SK-N-SH (cell line): ENCODE measurements around the gene LRRC73. TPM values are rescaled to one million over a fixed set of nuclear protein-coding genes. Genes with fewer than 3 reads are reported as not detected.
A peak's percentile ranks its signal among the peaks of the same experiment; 100 is the strongest.

Source experiments
- CTCF ChIA-PET: fragments of 300-600, 350-600 bp; formaldehyde crosslinking; extraction: SDS; loops from one replicate; lab custom pipeline; 2021; lab: Yijun Ruan, JAX
- POLR2A ChIA-PET: fragments of 350-600 bp; sonication (Branson Sonifier 250); formaldehyde crosslinking; extraction: SDS; loops from one replicate; lab custom pipeline; 2020; ENCODE audit warnings: antibody characterized with exemption, inconsistent platforms; lab: Yijun Ruan, JAX
- DNase-seq: peaks from one replicate; pipeline ENCODE4 v3.0.0; 2012
- H2AFZ ChIP-seq: fragments of 200-600 bp; sonication (generic); 2 replicates; pipeline ENCODE4 v1.8.1; 2016; ENCODE audit warnings: antibody characterized with exemption, mild to moderate bottlenecking, low read depth
- H3F3A ChIP-seq: fragments of 200-600 bp; sonication (generic); replicated peaks from 2 replicates; pipeline ENCODE3; 2016; ENCODE audit warnings: antibody characterized with exemption, mild to moderate bottlenecking; ENCODE audit not compliant: insufficient read depth
- H3K27ac ChIP-seq, 2 experiments: fragments of 200-500 bp in 1 of 2; fragments of 200-600 bp in 1 of 2; sonication (Bioruptor generic) in 1 of 2; sonication (generic), shearing (Covaris generic) in 1 of 2; 2 replicates each; pipeline versions ENCODE4 v1.5.1 to v1.6.1; 2014 to 2016; ENCODE audit warnings: low read depth in 2 of 2, inconsistent platforms in 1 of 2, low read length in 1 of 2, mild to moderate bottlenecking in 1 of 2, mixed read lengths in 1 of 2
- H3K27me3 ChIP-seq: fragments of 200-600 bp; sonication (generic), shearing (Covaris generic); 2 replicates; pipeline ENCODE4 v1.6.1; 2016; ENCODE audit warnings: mixed run types; ENCODE audit not compliant: insufficient read depth
- H3K36me3 ChIP-seq, 2 experiments: fragments of 200-500 bp in 1 of 2; fragments of 200-600 bp in 1 of 2; sonication (Bioruptor generic) in 1 of 2; sonication (generic) in 1 of 2; replicated peaks in 1 of 2; 2 replicates each; pipeline versions ENCODE3 to v1.5.1; 2014 to 2016; ENCODE audit warnings: low read length in 1 of 2, mild to moderate bottlenecking in 1 of 2; ENCODE audit not compliant: insufficient read depth in 2 of 2, control insufficient read depth in 1 of 2
- H3K4me1 ChIP-seq, 2 experiments: fragments of 200-500 bp in 1 of 2; fragments of 200-600 bp in 1 of 2; sonication (Bioruptor generic) in 1 of 2; sonication (generic), shearing (Covaris generic) in 1 of 2; 2 replicates each; pipeline versions ENCODE4 v1.5.1 to v1.6.1; 2014 to 2016; ENCODE audit warnings: low read depth in 1 of 2, low read length in 1 of 2, mixed run types in 1 of 2; ENCODE audit not compliant: insufficient read depth in 2 of 2, control insufficient read depth in 1 of 2
- H3K4me2 ChIP-seq: fragments of 200-600 bp; sonication (generic), shearing (Covaris generic); 2 replicates; pipeline ENCODE4 v1.6.1; 2017; ENCODE audit warnings: mixed run types
- H3K4me3 ChIP-seq, 2 experiments: fragments of 200-500 bp in 1 of 2; fragments of 200-600 bp in 1 of 2; sonication (Bioruptor generic) in 1 of 2; sonication (generic), shearing (Covaris generic) in 1 of 2; 2 replicates each; pipeline versions ENCODE4 v1.5.1 to v1.8.1; 2014 to 2016; ENCODE audit warnings: low read depth in 2 of 2, inconsistent platforms in 1 of 2, low read length in 1 of 2, mild to moderate bottlenecking in 1 of 2, mixed read lengths in 1 of 2, moderate library complexity in 1 of 2
- H3K79me2 ChIP-seq: fragments of 200-600 bp; sonication (generic); 2 replicates; pipeline ENCODE4 v1.8.1; 2017; ENCODE audit warnings: mild to moderate bottlenecking; ENCODE audit not compliant: insufficient read depth
- H3K9ac ChIP-seq: fragments of 200-600 bp; sonication (generic); 2 replicates; pipeline ENCODE4 v1.6.1; 2017; ENCODE audit warnings: mixed run types
- H3K9me2 ChIP-seq: fragments of 200-600 bp; sonication (generic); 2 replicates; pipeline ENCODE4 v1.6.1; 2017; ENCODE audit warnings: mixed run types
- H3K9me3 ChIP-seq: fragments of 200-600 bp; sonication (generic); 2 replicates; pipeline ENCODE4 v1.6.1; 2017; ENCODE audit warnings: mixed run types, mild to moderate bottlenecking, moderate library complexity
- H4K20me1 ChIP-seq: fragments of 200-600 bp; sonication (generic); 2 replicates; pipeline ENCODE4 v1.6.1; 2017; ENCODE audit warnings: mild to moderate bottlenecking, mixed run types; ENCODE audit not compliant: insufficient read depth
- CTCF ChIP-seq: fragments of 200-600 bp; sonication (generic); IDR thresholded peaks from 2 replicates; pipeline ENCODE4 v1.6.1; 2017; ENCODE audit warnings: antibody characterized with exemption, mild to moderate bottlenecking, moderate library complexity
- EP300 ChIP-seq, 2 experiments: IDR thresholded peaks; 2 replicates each; pipeline versions ENCODE4 v1.4.0 to v1.6.1; 2012; ENCODE audit warnings: borderline replicate concordance in 1 of 2, low read depth in 1 of 2, low read length in 1 of 2
- EZH2phosphoT487 ChIP-seq: fragments of 200-600 bp; sonication (generic); IDR thresholded peaks from 2 replicates; pipeline ENCODE4 v1.6.1; 2017; ENCODE audit warnings: low read depth, mixed run types, mild to moderate bottlenecking, antibody characterized with exemption, moderate library complexity, borderline replicate concordance
- FOXM1 ChIP-seq: IDR thresholded peaks from 2 replicates; pipeline ENCODE4 v1.4.0; 2012; ENCODE audit warnings: low read depth, mild to moderate bottlenecking
- GATA2 ChIP-seq: sonication (generic); formaldehyde crosslinking; IDR thresholded peaks from 2 replicates; pipeline ENCODE4 v1.5.0; 2020; ENCODE audit warnings: mild to moderate bottlenecking, missing genetic modification reagents
- IRF3 ChIP-seq: fragments of 150-350 bp; IDR thresholded peaks from 2 replicates; pipeline ENCODE4 v1.6.1; 2016; ENCODE audit warnings: mild to moderate bottlenecking, low read depth, low read length
- MXI1 ChIP-seq: IDR thresholded peaks from 2 replicates; pipeline ENCODE4 v1.6.1; 2012; ENCODE audit warnings: mild to moderate bottlenecking, low read depth, low read length, improper control_type of control experiment
- RAD21 ChIP-seq: IDR thresholded peaks from 2 replicates; pipeline ENCODE4 v1.6.1; 2012; ENCODE audit warnings: mild to moderate bottlenecking, low read length
- RCOR1 ChIP-seq: fragments of 150-350 bp; IDR thresholded peaks from 2 replicates; pipeline ENCODE4 v1.6.1; 2017; ENCODE audit warnings: antibody characterized with exemption, low read length
- SMC3 ChIP-seq: IDR thresholded peaks from 2 replicates; pipeline ENCODE4 v1.6.1; 2012; ENCODE audit warnings: low read depth, low read length, improper control_type of control experiment
- TCF12 ChIP-seq: IDR thresholded peaks from 2 replicates; pipeline ENCODE4 v1.4.0; 2012
- TEAD4 ChIP-seq: IDR thresholded peaks from 2 replicates; pipeline ENCODE4 v1.4.0; 2012; ENCODE audit warnings: mild to moderate bottlenecking, borderline replicate concordance; ENCODE audit not compliant: insufficient read depth
- YY1 ChIP-seq: IDR thresholded peaks from 2 replicates; pipeline ENCODE4 v1.4.0; 2012; ENCODE audit warnings: low read depth, mild to moderate bottlenecking
- WGBS: methylation state at CpG from one replicate; pipeline ENCODE4 v1.1.6; 2017; ENCODE audit warnings: low lambda C conversion rate; 5-methylcytosine and 5-hydroxymethylcytosine counted together
- polyA plus RNA-seq, 3 experiments: library from polyadenylated mRNA; depleted of rRNA; stranded (reverse); fragments of >200 nt; gene quantifications; 2 replicates each; pipeline ENCODE4 v1.2.3, GENCODE V29; 2012

The LRRC73 gene
- polyA plus RNA-seq, 1 of the 3 experiments (the other 2 are of a cell fraction): 0.89 TPM

GRCh38 chr6:43506667-43507471 lies 3.3 kb downstream of the LRRC73 start:
- H3K27ac ChIP-seq: no peak overlapping the region; a peak in 1 of 4 replicates
- CTCF ChIA-PET: interaction anchor here (0.6 to 22.4 kb wide), 49 partner anchors 10 to 431 kb away, joined by 3 to 382 read pairs (median 4); partner anchors contain the start of genes DLK2, DNPH1, POLR1C and PTK7
- DNase-seq: peak; percentile 89
- no peak overlapping the region; a peak in 1 of 4 replicates for H3K4me3 ChIP-seq
- TF ChIP-seq SMC3 (peak; percentile 85), EZH2phosphoT487 (no peak), RCOR1 (peak; percentile 47; the same call in 1 of the 2 replicates), FOXM1 (no peak), TEAD4 (no peak), IRF3 (no peak), RAD21 (peak; percentile 94), GATA2 (no peak), EP300 (IDR thresholded peaks at IDR 0.05; ENCODE audit: borderline replicate concordance in 1 of 2, low read depth in 1 of 2, low read length in 1 of 2) (0 out of 4 replicates have a peak, but pooled peaks of 1 of the 2 experiments have one; percentile 16), YY1 (no peak), CTCF (peak; percentile 91), TCF12 (no peak), MXI1 (peak; percentile 43; the same call in 1 of the 2 replicates)
- TF ChIP-seq, all 33 proteins: peak for 6
- H3K4me2 ChIP-seq: no peak overlapping the region
- POLR2A ChIA-PET: interaction anchor here (1.0 to 2.5 kb wide), 3 partner anchors 10 to 73 kb away, joined by 3 to 8 read pairs (median 6); partner anchors contain the start of genes POLR1C and YIPF3
- H4K20me1 ChIP-seq: 0 out of 2 replicates have a peak, but pooled peaks cover 4% of the 10 kb centered on the region
- H3K9me2 ChIP-seq: no peaks in the 10 kb centered on the region
- H3K9ac ChIP-seq: no peak overlapping the region
- peaks cover 7 to 43% of the 10 kb centered on the region in 2 experiments for H3K36me3 ChIP-seq
- H3K27me3 ChIP-seq: no peaks in the 10 kb centered on the region
- H3K4me1 ChIP-seq: peaks cover 0 to 26% of the 10 kb centered on the region in 2 experiments; a peak in 1 of 4 replicates
- H3K79me2 ChIP-seq: no peaks in the 10 kb centered on the region
- H3F3A ChIP-seq: peaks cover 14% of the 10 kb centered on the region
- H2AFZ ChIP-seq: no peak overlapping the region
- H3K9me3 ChIP-seq: no peaks in the 10 kb centered on the region
- 38% methylated on average over 10 of the region's 14 CpGs for WGBS
